ENCODE results near the gene ZSWIM6. TPM values are rescaled to one million over a fixed set of nuclear protein-coding genes. Genes with fewer than 3 reads are reported as not detected.

Gene ZSWIM6
- total RNA-seq, 4 donors from 2014 or later = 1.9 to 4.0 (median 3.0) TPM

DNA sequence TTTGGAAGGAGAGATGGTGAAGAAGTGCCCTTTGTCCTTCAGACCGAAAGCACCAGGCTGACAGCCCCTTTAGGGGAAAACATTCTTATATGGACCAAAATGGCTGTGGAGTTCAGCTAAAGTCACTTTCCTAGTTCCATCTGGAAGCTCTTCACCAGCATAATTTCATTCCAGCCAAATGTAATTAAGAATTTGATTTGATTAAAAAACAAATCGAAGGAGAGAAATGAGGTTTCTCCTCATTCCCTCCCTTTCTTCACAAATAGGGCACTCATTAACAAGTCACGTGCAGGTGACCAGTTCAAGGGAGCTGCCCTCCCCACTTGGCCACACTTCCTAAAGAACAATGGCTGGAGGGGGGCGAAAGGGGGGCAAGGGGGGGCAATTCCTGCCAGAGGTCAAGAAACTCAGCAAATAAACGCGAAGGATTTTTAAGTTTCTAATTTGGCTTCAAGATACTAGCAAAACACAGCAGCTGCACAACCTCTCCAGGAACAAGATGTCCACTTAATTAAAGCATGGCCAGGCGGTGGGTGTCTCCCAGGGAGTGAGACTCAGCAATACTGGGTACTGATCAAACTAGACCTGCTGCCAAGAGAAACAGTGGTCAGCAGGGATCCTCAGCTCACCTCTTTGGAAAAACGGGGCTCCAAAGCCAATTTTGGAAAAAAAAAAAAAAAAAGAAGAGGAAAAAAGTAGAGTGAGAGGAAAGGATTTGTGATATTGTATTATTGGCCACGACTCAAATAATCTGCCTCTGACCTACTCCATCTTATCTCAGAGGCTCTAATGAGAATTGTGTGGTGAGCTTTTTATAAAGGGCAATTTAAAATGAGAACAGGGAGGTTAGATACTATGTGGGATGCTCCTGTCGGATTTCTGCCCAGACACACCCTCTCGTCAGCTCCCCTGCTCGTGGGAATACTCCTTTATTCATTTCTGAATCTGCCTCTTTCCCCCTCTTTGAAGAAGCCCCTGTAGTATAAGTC lies 254.3 kb downstream of the ZSWIM6 start:
- Histone ChIP-seq H3K4me1 (no peaks in the 10 kb centered on the region), H3K27ac (no peak overlapping the region), H3K36me3 (no peaks in the 10 kb centered on the region), H3K27me3 (no peaks in the 10 kb centered on the region), H3K4me3 (no peak overlapping the region), H3K9me3 (no peaks in the 10 kb centered on the region)
- ATAC-seq (no peak), DNase-seq (no peak)
- in situ Hi-C loops (cut with MboI; ENCODE audit: low sequenced_read_pairs in 4 of 4) = no loop called here
- intact Hi-C loops (cut with DNase I; ENCODE audit: low total_unique reads) = no loop called here
- TF ChIP-seq POLR2A (IDR thresholded peaks at IDR 0.05) (no peak), CTCF (IDR thresholded peaks at IDR 0.05 in 4 of 5, conservative IDR thresholded peaks at IDR 0.05 in 1 of 5) (no peak)

DNA sequence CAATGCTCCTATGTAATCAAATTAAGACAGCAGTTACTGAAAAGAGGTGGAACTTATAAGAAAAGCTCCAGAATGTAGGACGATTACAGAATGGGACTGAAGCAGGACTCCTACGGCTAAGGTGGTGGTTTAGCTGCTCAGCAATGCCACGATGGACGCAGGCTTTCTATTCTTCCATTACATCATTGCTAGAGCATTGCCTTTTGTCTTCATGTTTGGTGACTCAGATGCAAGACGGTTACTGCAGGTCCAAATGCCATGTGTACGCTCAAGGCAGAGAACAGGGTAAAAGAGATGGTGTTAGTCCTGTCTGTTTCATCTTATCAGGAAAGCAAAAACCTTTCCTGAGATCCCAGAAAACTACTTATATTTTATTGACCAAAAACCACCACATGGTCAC lies 255.1 kb downstream of the ZSWIM6 start:
- H3K4me3 ChIP-seq = no peak overlapping the region
- TF ChIP-seq POLR2A (IDR thresholded peaks at IDR 0.05) = no peak
- no peak for TF ChIP-seq CTCF (IDR thresholded peaks at IDR 0.05 in 4 of 5, conservative IDR thresholded peaks at IDR 0.05 in 1 of 5)
- DNase-seq (no peak), ATAC-seq (no peak)
- no peaks in the 10 kb centered on the region for H3K36me3 ChIP-seq
- in situ Hi-C loops (cut with MboI; ENCODE audit: low sequenced_read_pairs in 4 of 4) (no loop called here), intact Hi-C loops (cut with DNase I; ENCODE audit: low total_unique reads) (no loop called here)
- H3K27me3 ChIP-seq = no peaks in the 10 kb centered on the region
- H3K9me3 ChIP-seq = no peaks in the 10 kb centered on the region
- no peak overlapping the region for H3K27ac ChIP-seq
- no peaks in the 10 kb centered on the region for H3K4me1 ChIP-seq

- intact Hi-C loops (cut with DNase I; ENCODE audit: low total_unique reads) = no loop called here
- no peak for ATAC-seq
Measured at GRCh38 chr5:61588216-61588615, 256.2 kb downstream of the ZSWIM6 start.

GRCh38 chr5:61589946-61590345 lies 257.9 kb downstream of the ZSWIM6 start:
- intact Hi-C loops (cut with DNase I; ENCODE audit: low total_unique reads) (no loop called here), in situ Hi-C loops (cut with MboI; ENCODE audit: low sequenced_read_pairs in 4 of 4) (no loop called here)
- DNase-seq (no peak), ATAC-seq (no peak)
- no peaks in the 10 kb centered on the region for H3K36me3 ChIP-seq
- no peaks in the 10 kb centered on the region for H3K27me3 ChIP-seq
- no peaks in the 10 kb centered on the region for H3K9me3 ChIP-seq
- H3K4me3 ChIP-seq = no peak overlapping the region
- H3K4me1 ChIP-seq = no peaks in the 10 kb centered on the region
- H3K27ac ChIP-seq = no peak overlapping the region
- TF ChIP-seq POLR2A (IDR thresholded peaks at IDR 0.05) = no peak
- TF ChIP-seq CTCF (IDR thresholded peaks at IDR 0.05 in 4 of 5, conservative IDR thresholded peaks at IDR 0.05 in 1 of 5) = no peak

More at GRCh38 chr5:61588216-61588615, 256.2 kb downstream of the ZSWIM6 start:
- Histone ChIP-seq H3K27me3 (no peaks in the 10 kb centered on the region), H3K4me1 (no peaks in the 10 kb centered on the region), H3K9me3 (no peaks in the 10 kb centered on the region), H3K27ac (no peak overlapping the region), H3K36me3 (no peaks in the 10 kb centered on the region), H3K4me3 (no peak overlapping the region)
- in situ Hi-C loops (cut with MboI; ENCODE audit: low sequenced_read_pairs in 4 of 4) = no loop called here
- TF ChIP-seq CTCF (IDR thresholded peaks at IDR 0.05 in 4 of 5, conservative IDR thresholded peaks at IDR 0.05 in 1 of 5) (no peak), POLR2A (IDR thresholded peaks at IDR 0.05) (no peak)
- DNase-seq = no peak
